ENCODE data around the gene CEP290.

Gene CEP290

GRCh38 chr12:88029093-88029665 lies 112.7 kb downstream of the CEP290 start, which contains the start of gene C12orf50:
TSS of gene C12orf50 (minus strand) at chr12:88029401. CDS start at chr12:88026962, 2,439 bp downstream.
- H3K27me3 ChIP-seq = no peaks in the 10 kb centered on the region
- no peaks in the 10 kb centered on the region for H3K36me3 ChIP-seq
- H3K9me3 ChIP-seq = no peaks in the 10 kb centered on the region
- no peak within 1 kb of the TSS for H3K4me3 ChIP-seq (ENCODE audit: low read depth, low read length)
- no peak for DNase-seq
- H3K4me1 ChIP-seq = no peaks in the 10 kb centered on the region
- TF ChIP-seq CTCF (IDR thresholded peaks at IDR 0.05; ENCODE audit: low read depth, low read length) = no peak

- no peak for DNase-seq
- Histone ChIP-seq H3K9me3 (no peaks in the 10 kb centered on the region), H3K36me3 (no peaks in the 10 kb centered on the region), H3K4me1 (no peaks in the 10 kb centered on the region), H3K27me3 (no peaks in the 10 kb centered on the region), H3K4me3 (ENCODE audit: low read depth, low read length) (no peak overlapping the region)
- no peak for TF ChIP-seq CTCF (IDR thresholded peaks at IDR 0.05; ENCODE audit: low read depth, low read length)
Measured at GRCh38 chr12:88026196-88026595, 115.7 kb downstream of the CEP290 start.

GRCh38 chr12:88017964-88018363 lies 123.9 kb downstream of the CEP290 start:
- Histone ChIP-seq H3K36me3 (no peaks in the 10 kb centered on the region), H3K4me3 (ENCODE audit: low read depth, low read length) (no peak overlapping the region), H3K27me3 (no peaks in the 10 kb centered on the region), H3K9me3 (no peaks in the 10 kb centered on the region), H3K4me1 (no peaks in the 10 kb centered on the region; the same call in 1 of the 2 replicates)
- DNase-seq = no peak
- TF ChIP-seq CTCF (IDR thresholded peaks at IDR 0.05; ENCODE audit: low read depth, low read length) = no peak

- Histone ChIP-seq H3K4me1 (no peaks in the 10 kb centered on the region; the same call in 1 of the 2 replicates), H3K9me3 (no peaks in the 10 kb centered on the region), H3K36me3 (no peaks in the 10 kb centered on the region), H3K27me3 (no peaks in the 10 kb centered on the region), H3K4me3 (ENCODE audit: low read depth, low read length) (no peak overlapping the region)
- peak; percentile 43 for DNase-seq
- no peak for TF ChIP-seq CTCF (IDR thresholded peaks at IDR 0.05; ENCODE audit: low read depth, low read length)
Measured at GRCh38 chr12:88015825-88016224, 126.1 kb downstream of the CEP290 start.

GRCh38 chr12:88011755-88012154 lies 130.1 kb downstream of the CEP290 start:
- TF ChIP-seq CTCF (IDR thresholded peaks at IDR 0.05; ENCODE audit: low read depth, low read length) = no peak
- H3K27me3 ChIP-seq = no peaks in the 10 kb centered on the region

GRCh38 chr12:88006351-88006750 lies 135.5 kb downstream of the CEP290 start:
- no peak for DNase-seq
- no peak overlapping the region for H3K4me3 ChIP-seq (ENCODE audit: low read depth, low read length)
- no peak for TF ChIP-seq CTCF (IDR thresholded peaks at IDR 0.05; ENCODE audit: low read depth, low read length)
- H3K36me3 ChIP-seq = no peaks in the 10 kb centered on the region
- H3K4me1 ChIP-seq = no peaks in the 10 kb centered on the region
- H3K27me3 ChIP-seq = no peaks in the 10 kb centered on the region
- H3K9me3 ChIP-seq = no peaks in the 10 kb centered on the region

More at GRCh38 chr12:88011755-88012154, 130.1 kb downstream of the CEP290 start:
- no peaks in the 10 kb centered on the region for H3K36me3 ChIP-seq
- H3K4me1 ChIP-seq = no peaks in the 10 kb centered on the region; the same call in 1 of the 2 replicates
- H3K9me3 ChIP-seq = no peaks in the 10 kb centered on the region
- no peak overlapping the region for H3K4me3 ChIP-seq (ENCODE audit: low read depth, low read length)
- no peak for DNase-seq
